Measurements from ENCODE around the gene ERCC6L. TPM values are rescaled to one million over a fixed set of nuclear protein-coding genes. Genes with fewer than 3 reads are reported as not detected.

The ERCC6L gene
- total RNA-seq, 1 experiment from 2014 or later, result 19.8 TPM

DNA sequence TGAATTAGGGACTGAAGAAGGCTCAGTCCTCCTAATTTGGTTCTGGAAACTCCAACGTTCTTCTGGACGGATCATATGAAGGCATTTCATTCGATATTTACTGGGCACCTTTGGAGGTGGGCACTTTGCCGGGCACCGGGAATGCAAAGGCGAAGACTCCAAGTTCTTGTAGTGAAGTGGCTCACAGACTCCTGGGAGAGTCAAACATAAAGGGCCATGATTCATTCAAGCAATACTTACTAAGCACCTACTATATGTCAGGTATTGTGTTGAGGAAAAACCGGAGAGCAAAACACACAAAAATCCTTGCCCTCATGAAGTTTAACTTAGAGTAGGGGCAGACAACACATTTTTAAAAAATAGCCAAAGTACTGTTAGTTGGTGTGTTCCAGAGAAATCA lies 17.0 kb upstream of the ERCC6L start (continued):
- TF ChIP-seq, protein P1, sequence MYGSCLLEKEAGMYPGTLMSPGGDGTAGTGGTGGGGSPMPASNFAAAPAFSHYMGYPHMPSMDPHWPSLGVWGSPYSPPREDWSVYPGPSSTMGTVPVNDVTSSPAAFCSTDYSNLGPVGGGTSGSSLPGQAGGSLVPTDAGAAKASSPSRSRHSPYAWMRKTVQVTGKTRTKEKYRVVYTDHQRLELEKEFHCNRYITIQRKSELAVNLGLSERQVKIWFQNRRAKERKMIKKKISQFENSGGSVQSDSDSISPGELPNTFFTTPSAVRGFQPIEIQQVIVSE (CRISPR knock-in tag; IDR thresholded peaks at IDR 0.05; ENCODE audit: borderline replicate concordance), result no peak

DNA sequence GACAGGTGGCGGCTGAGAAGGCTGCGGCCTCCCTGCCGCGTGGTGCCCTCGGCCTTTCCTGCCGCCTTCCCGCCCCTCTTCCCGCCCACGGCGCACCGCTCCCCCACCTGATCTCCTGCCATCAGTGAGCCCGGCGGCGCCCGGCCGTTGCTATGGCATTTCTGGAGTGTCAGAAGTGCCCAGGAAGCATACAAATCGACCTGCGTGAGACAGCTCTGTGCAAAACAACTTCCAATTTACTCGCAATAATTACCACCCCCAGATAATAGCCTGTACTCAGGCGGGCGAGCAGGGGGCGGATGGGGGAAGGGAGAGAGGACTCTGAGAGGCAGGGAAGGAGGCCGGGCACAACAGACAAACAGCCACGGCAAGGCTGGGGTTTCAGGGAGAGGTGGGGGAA lies 16.6 kb upstream of the ERCC6L start:
- Mint-ChIP-seq H3K27ac (no peak overlapping the region), H3K9me3 (no peaks in the 10 kb centered on the region), H3K36me3 (no peaks in the 10 kb centered on the region), H3K4me3 (peak overlapping the region; percentile 62), H3K27me3 (ENCODE audit: low read depth) (no peaks in the 10 kb centered on the region; the same call in none of the 2 replicates), H3K4me1 (peaks cover 18% of the 10 kb centered on the region)
- ChIA-PET CTCF (interaction anchor here (1.7 to 1.9 kb wide), 2 partner anchors 10 to 13 kb away, joined by 7 to 8 read pairs; no protein-coding TSS in a partner anchor), POLR2A (interaction anchor here (1.1 kb wide), 1 partner anchor 17 kb away, joined by 3 read pairs; the partner anchor contains the start of gene ERCC6L)
- ATAC-seq (peak; percentile 55), DNase-seq (ENCODE audit: low spot score) (peak; percentile 40)
- TF ChIP-seq, protein P2, sequence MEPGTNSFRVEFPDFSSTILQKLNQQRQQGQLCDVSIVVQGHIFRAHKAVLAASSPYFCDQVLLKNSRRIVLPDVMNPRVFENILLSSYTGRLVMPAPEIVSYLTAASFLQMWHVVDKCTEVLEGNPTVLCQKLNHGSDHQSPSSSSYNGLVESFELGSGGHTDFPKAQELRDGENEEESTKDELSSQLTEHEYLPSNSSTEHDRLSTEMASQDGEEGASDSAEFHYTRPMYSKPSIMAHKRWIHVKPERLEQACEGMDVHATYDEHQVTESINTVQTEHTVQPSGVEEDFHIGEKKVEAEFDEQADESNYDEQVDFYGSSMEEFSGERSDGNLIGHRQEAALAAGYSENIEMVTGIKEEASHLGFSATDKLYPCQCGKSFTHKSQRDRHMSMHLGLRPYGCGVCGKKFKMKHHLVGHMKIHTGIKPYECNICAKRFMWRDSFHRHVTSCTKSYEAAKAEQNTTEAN (CRISPR knock-in tag; IDR thresholded peaks at IDR 0.05), result no peak
- TF ChIP-seq, protein P3, sequence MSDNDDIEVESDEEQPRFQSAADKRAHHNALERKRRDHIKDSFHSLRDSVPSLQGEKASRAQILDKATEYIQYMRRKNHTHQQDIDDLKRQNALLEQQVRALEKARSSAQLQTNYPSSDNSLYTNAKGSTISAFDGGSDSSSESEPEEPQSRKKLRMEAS (CRISPR knock-in tag; IDR thresholded peaks at IDR 0.05), result peak; percentile 70; the same call in 1 of the 2 replicates
- TF ChIP-seq, protein P4, sequence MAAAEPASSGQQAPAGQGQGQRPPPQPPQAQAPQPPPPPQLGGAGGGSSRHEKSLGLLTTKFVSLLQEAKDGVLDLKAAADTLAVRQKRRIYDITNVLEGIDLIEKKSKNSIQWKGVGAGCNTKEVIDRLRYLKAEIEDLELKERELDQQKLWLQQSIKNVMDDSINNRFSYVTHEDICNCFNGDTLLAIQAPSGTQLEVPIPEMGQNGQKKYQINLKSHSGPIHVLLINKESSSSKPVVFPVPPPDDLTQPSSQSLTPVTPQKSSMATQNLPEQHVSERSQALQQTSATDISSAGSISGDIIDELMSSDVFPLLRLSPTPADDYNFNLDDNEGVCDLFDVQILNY (CRISPR knock-in tag; IDR thresholded peaks at IDR 0.05), result 0 out of 2 replicates have a peak, but pooled peaks have one; percentile 27

DNA sequence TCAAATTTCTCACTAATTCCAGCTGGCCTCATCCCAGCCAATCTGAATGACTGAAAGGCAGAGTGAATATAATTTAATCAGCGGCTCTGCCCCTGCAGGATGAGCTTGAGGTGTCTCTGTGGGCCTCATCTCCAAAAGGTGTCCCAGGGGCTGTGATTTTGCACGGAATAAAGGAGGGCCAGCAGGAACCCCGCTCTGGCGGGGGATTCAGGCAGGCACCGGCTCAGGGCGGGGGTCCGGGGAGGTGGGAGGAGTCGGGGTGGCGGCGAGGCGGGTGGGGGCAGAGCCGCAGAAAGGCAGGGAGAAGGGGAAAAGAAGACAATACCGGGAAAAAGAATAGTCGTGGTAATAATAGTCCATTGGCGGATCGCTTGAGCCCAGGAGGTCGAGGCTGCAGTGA lies 16.0 kb upstream of the ERCC6L start:
- H3K27ac Mint-ChIP-seq, result peak overlapping the region; percentile 33; the same call in 1 of the 2 replicates
- DNase-seq (ENCODE audit: low spot score), result peak; percentile 54
- no peaks in the 10 kb centered on the region for H3K9me3 Mint-ChIP-seq
- ChIA-PET POLR2A (interaction anchor here (1.1 to 1.5 kb wide), 2 partner anchors 13 to 16 kb away, joined by 3 read pairs; partner anchors contain the start of gene ERCC6L), CTCF (interaction anchor here (0.9 to 1.9 kb wide), 4 partner anchors 9 to 25 kb away, joined by 4 to 8 read pairs (median 6); no protein-coding TSS in a partner anchor)
- H3K36me3 Mint-ChIP-seq, result no peaks in the 10 kb centered on the region
- peak overlapping the region; percentile 48 for H3K4me3 Mint-ChIP-seq
- H3K4me1 Mint-ChIP-seq, result peaks cover 18% of the 10 kb centered on the region
- TF ChIP-seq GTF2I (CRISPR knock-in tag; conservative IDR thresholded peaks at IDR 0.05), result no peak
- TF ChIP-seq ZNF138 (CRISPR knock-in tag; conservative IDR thresholded peaks at IDR 0.05), result no peak
- no peak for TF ChIP-seq ZNF416 (CRISPR knock-in tag; IDR thresholded peaks at IDR 0.05)
- TF ChIP-seq, protein P5, sequence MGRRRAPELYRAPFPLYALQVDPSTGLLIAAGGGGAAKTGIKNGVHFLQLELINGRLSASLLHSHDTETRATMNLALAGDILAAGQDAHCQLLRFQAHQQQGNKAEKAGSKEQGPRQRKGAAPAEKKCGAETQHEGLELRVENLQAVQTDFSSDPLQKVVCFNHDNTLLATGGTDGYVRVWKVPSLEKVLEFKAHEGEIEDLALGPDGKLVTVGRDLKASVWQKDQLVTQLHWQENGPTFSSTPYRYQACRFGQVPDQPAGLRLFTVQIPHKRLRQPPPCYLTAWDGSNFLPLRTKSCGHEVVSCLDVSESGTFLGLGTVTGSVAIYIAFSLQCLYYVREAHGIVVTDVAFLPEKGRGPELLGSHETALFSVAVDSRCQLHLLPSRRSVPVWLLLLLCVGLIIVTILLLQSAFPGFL (CRISPR knock-in tag; IDR thresholded peaks at IDR 0.05; ENCODE audit: borderline replicate concordance), result no peak
- no peak for TF ChIP-seq TEAD4 (CRISPR knock-in tag; IDR thresholded peaks at IDR 0.05)
- TF ChIP-seq HMGA2 (CRISPR knock-in tag; IDR thresholded peaks at IDR 0.05), result no peak
- TF ChIP-seq, protein P4 (CRISPR knock-in tag; IDR thresholded peaks at IDR 0.05), result no peak
- TF ChIP-seq, protein P6, sequence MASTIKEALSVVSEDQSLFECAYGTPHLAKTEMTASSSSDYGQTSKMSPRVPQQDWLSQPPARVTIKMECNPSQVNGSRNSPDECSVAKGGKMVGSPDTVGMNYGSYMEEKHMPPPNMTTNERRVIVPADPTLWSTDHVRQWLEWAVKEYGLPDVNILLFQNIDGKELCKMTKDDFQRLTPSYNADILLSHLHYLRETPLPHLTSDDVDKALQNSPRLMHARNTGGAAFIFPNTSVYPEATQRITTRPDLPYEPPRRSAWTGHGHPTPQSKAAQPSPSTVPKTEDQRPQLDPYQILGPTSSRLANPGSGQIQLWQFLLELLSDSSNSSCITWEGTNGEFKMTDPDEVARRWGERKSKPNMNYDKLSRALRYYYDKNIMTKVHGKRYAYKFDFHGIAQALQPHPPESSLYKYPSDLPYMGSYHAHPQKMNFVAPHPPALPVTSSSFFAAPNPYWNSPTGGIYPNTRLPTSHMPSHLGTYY (CRISPR knock-in tag; IDR thresholded peaks at IDR 0.05), result no peak
- TF ChIP-seq CBFB (CRISPR knock-in tag; IDR thresholded peaks at IDR 0.05; ENCODE audit: low read depth), result no peak
- no peak for TF ChIP-seq RORB (CRISPR knock-in tag; IDR thresholded peaks at IDR 0.05)
- ATAC-seq, result peak; percentile 84
- no peaks in the 10 kb centered on the region; the same call in none of the 2 replicates for H3K27me3 Mint-ChIP-seq (ENCODE audit: low read depth)
